Measurements from ENCODE around the gene LRP10.

- TF ChIP-seq POLR2A (IDR thresholded peaks at IDR 0.05; ENCODE audit: borderline replicate concordance, extremely low read depth, insufficient read depth, insufficient read length) (no peak), CTCF (IDR thresholded peaks at IDR 0.05 in 2 of 3, conservative IDR thresholded peaks at IDR 0.05 in 1 of 3; ENCODE audit: borderline replicate concordance in 1 of 3, insufficient read depth in 1 of 3, low read depth in 2 of 3, low read length in 2 of 3) (no peak), EZH2 (IDR thresholded peaks at IDR 0.05) (no peak), MAX (IDR thresholded peaks at IDR 0.05) (no peak), YY1 (IDR thresholded peaks at IDR 0.05; ENCODE audit: extremely low read depth, insufficient replicate concordance, low read depth, low read length) (no peak), EZH2phosphoT487 (IDR thresholded peaks at IDR 0.05; ENCODE audit: borderline replicate concordance) (no peak), POLR2AphosphoS5 (IDR thresholded peaks at IDR 0.05; ENCODE audit: low read depth, low read length) (no peak), ZFX (IDR thresholded peaks at IDR 0.05) (no peak), ATF3 (IDR thresholded peaks at IDR 0.05) (no peak), FOSL1 (IDR thresholded peaks at IDR 0.05; ENCODE audit: low read depth) (no peak), RAD21 (IDR thresholded peaks at IDR 0.05; ENCODE audit: low read depth) (no peak), TCF7L2 (IDR thresholded peaks at IDR 0.05; ENCODE audit: borderline replicate concordance, extremely low read depth, insufficient read depth, insufficient read length) (no peak)
These were observed 20.4 kb upstream of the LRP10 start for GRCh38 chr14:22850944-22851764.
